ENCODE results near the gene KRTAP12-2. TPM values are rescaled to one million over a fixed set of nuclear protein-coding genes. Genes with fewer than 3 reads are reported as not detected.
"Not testable (repeated sequence)": the region's sequence is repeated elsewhere in the genome, so short reads cannot be mapped to it uniquely, and the experiment has no call there.

Gene KRTAP12-2
- total RNA-seq, 2 donors from 2014 or later: not detected

- Histone ChIP-seq H3K36me3 (no peaks in the 10 kb centered on the region), H3K4me1 (replicated peaks) (no peaks in the 10 kb centered on the region), H3K27me3 (replicated peaks; ENCODE audit: insufficient read depth) (peaks cover 11% of the 10 kb centered on the region), H3K27ac (no peak overlapping the region), H3K4me3 (no peak overlapping the region), H3K9me3 (no peaks in the 10 kb centered on the region)
- WGBS: 70% methylated on average over 11 of the region's 11 CpGs
- TF ChIP-seq POLR2A (IDR thresholded peaks at IDR 0.05) (no peak), POLR2AphosphoS5 (IDR thresholded peaks at IDR 0.05) (no peak)
- TF ChIP-seq, protein P1, sequence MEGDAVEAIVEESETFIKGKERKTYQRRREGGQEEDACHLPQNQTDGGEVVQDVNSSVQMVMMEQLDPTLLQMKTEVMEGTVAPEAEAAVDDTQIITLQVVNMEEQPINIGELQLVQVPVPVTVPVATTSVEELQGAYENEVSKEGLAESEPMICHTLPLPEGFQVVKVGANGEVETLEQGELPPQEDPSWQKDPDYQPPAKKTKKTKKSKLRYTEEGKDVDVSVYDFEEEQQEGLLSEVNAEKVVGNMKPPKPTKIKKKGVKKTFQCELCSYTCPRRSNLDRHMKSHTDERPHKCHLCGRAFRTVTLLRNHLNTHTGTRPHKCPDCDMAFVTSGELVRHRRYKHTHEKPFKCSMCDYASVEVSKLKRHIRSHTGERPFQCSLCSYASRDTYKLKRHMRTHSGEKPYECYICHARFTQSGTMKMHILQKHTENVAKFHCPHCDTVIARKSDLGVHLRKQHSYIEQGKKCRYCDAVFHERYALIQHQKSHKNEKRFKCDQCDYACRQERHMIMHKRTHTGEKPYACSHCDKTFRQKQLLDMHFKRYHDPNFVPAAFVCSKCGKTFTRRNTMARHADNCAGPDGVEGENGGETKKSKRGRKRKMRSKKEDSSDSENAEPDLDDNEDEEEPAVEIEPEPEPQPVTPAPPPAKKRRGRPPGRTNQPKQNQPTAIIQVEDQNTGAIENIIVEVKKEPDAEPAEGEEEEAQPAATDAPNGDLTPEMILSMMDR (IDR thresholded peaks at IDR 0.05): no peak
- intact Hi-C loops (cut with DNase I): no loop called here
- DNase-seq (ENCODE audit: low spot score): no peak
Observed at GRCh38 chr21:44694776-44695175, 28.0 kb upstream of the KRTAP12-2 start.

GRCh38 chr21:44692798-44693512 is 26.2 kb upstream of the KRTAP12-2 start:
- 50% methylated on average over 2 of the region's 2 CpGs for WGBS
- H3K27me3 ChIP-seq (replicated peaks; ENCODE audit: insufficient read depth): peaks cover 6% of the 10 kb centered on the region
- TF ChIP-seq POLR2AphosphoS5 (IDR thresholded peaks at IDR 0.05) (no peak), POLR2A (IDR thresholded peaks at IDR 0.05) (no peak)
- TF ChIP-seq, protein P1 (IDR thresholded peaks at IDR 0.05): no peak
- H3K4me3 ChIP-seq: no peak overlapping the region
- H3K9me3 ChIP-seq: no peaks in the 10 kb centered on the region
- no peaks in the 10 kb centered on the region for H3K4me1 ChIP-seq (replicated peaks)
- no peak overlapping the region for H3K27ac ChIP-seq
- H3K36me3 ChIP-seq: no peaks in the 10 kb centered on the region
- no peak for DNase-seq (ENCODE audit: low spot score)
- intact Hi-C loops (cut with DNase I): no loop called here

DNA sequence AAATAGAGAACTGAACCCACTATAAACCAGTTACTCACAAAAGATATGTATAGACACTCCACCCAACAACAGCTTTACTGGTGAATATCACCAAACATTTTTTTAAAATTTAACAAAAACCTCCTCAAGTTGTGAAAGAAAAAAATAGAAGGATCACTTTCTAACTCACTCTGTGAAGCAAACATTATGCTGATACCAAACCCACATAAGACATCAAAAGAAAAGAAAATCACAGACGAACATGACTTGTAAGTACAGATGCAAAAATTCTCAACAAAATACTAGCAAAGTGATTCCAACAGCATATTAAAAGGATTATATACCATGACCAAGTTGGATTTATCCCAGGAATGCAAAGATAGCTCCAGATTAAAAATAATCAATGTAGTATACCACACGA is 25.0 kb upstream of the KRTAP12-2 start:
- Histone ChIP-seq H3K27me3 (replicated peaks; ENCODE audit: insufficient read depth) (no peaks in the 10 kb centered on the region), H3K4me1 (replicated peaks) (no peaks in the 10 kb centered on the region), H3K27ac (no peak overlapping the region), H3K36me3 (no peaks in the 10 kb centered on the region), H3K4me3 (no peak overlapping the region), H3K9me3 (no peaks in the 10 kb centered on the region)
- WGBS: 64% methylated on average over 2 of the region's 2 CpGs
- DNase-seq (ENCODE audit: low spot score): no peak
- intact Hi-C loops (cut with DNase I): no loop called here
- TF ChIP-seq POLR2AphosphoS5 (IDR thresholded peaks at IDR 0.05): no peak
- TF ChIP-seq, protein P1 (IDR thresholded peaks at IDR 0.05): no peak
- no peak for TF ChIP-seq POLR2A (IDR thresholded peaks at IDR 0.05)

GRCh38 chr21:44689740-44690139 is 23.0 kb upstream of the KRTAP12-2 start:
- H3K4me3 ChIP-seq; DNase-seq (ENCODE audit: low spot score); H3K27me3 ChIP-seq (replicated peaks; ENCODE audit: insufficient read depth); H3K36me3 ChIP-seq; H3K27ac ChIP-seq; intact Hi-C loops (cut with DNase I); H3K9me3 ChIP-seq; H3K4me1 ChIP-seq (replicated peaks): not testable (repeated sequence)
- 89% methylated on average over 3 of the region's 3 CpGs for WGBS

DNA sequence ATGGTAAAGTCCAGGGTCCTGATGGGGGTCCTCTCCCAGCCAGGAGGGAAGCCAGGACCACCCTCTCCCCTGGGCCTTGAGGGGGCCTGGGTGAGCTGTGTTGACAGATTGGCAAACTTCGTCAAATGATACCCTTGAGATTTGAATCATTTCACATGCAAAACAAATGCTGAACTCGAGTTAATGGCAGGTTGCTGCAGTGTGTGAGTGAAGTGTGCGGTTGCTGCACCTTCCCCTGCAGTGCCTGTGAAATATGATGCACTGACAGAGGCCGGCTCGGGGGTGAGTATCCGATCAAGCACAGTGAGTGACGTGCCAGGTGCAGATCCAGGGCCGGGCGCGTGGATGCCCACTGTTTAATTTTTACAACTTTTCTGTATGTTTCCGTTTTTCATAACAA is 20.9 kb upstream of the KRTAP12-2 start:
- Histone ChIP-seq H3K4me3 (no peak overlapping the region), H3K9me3 (no peaks in the 10 kb centered on the region), H3K36me3 (no peaks in the 10 kb centered on the region), H3K4me1 (replicated peaks) (no peaks in the 10 kb centered on the region), H3K27me3 (replicated peaks; ENCODE audit: insufficient read depth) (peaks cover 5% of the 10 kb centered on the region), H3K27ac (no peak overlapping the region)
- DNase-seq (ENCODE audit: low spot score): no peak
- TF ChIP-seq POLR2AphosphoS5 (IDR thresholded peaks at IDR 0.05): no peak
- no peak for TF ChIP-seq POLR2A (IDR thresholded peaks at IDR 0.05)
- TF ChIP-seq, protein P1 (IDR thresholded peaks at IDR 0.05): no peak
- intact Hi-C loops (cut with DNase I): no loop called here
- WGBS: 26% methylated on average over 11 of the region's 11 CpGs

Data from prostate gland (tissue), 2 donors.